ENCODE results near the gene CCDC148. TPM values are rescaled to one million over a fixed set of nuclear protein-coding genes. Genes with fewer than 3 reads are reported as not detected.
"Not testable (repeated sequence)": the region's sequence is repeated elsewhere in the genome, so short reads cannot be mapped to it uniquely, and the experiment has no call there.

The CCDC148 gene
- total RNA-seq, 1 donor from 2014 or later, result not detected

DNA sequence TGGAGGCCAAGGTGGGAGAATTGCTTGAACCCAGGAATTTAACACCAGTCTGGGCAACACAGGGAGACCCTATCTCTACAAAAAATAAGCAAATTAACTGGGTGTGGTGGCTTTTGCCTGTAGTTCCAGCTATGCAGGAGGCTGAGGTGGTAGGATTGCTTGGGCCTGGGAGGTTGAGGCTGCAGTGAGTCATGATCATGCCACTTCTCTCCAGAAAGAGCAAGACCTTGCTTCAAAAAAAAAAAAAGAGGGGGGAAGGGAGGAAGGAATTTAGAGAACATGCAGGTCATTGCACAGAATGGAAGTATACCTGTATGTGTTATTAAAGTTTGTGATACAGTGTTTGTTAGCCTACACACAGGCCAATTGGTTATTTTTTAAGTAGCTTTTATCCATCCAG lies 26.0 kb upstream of the CCDC148 start:
- TF ChIP-seq, protein P1, sequence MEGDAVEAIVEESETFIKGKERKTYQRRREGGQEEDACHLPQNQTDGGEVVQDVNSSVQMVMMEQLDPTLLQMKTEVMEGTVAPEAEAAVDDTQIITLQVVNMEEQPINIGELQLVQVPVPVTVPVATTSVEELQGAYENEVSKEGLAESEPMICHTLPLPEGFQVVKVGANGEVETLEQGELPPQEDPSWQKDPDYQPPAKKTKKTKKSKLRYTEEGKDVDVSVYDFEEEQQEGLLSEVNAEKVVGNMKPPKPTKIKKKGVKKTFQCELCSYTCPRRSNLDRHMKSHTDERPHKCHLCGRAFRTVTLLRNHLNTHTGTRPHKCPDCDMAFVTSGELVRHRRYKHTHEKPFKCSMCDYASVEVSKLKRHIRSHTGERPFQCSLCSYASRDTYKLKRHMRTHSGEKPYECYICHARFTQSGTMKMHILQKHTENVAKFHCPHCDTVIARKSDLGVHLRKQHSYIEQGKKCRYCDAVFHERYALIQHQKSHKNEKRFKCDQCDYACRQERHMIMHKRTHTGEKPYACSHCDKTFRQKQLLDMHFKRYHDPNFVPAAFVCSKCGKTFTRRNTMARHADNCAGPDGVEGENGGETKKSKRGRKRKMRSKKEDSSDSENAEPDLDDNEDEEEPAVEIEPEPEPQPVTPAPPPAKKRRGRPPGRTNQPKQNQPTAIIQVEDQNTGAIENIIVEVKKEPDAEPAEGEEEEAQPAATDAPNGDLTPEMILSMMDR (IDR thresholded peaks at IDR 0.05), result no peak
- no peak overlapping the region for H3K27ac Mint-ChIP-seq

DNA sequence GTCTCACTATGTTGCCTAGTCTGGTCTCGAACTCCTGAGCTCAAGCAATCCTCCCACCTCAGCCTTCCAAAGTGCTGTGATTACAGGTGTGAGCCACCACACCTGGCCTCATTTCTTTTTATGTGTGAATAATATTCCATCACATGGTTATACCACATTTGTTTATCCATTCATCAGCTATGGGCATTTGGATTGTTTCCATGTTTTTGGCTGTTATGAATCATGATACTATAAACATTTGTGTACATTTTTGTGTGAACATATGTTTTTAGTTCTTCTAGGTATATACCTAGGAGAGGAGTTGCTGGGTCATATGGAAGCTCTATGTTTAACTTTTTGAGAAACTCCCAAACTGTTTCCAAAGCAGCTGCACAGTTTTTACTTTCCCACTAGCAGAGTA lies 24.6 kb upstream of the CCDC148 start:
- POLR2A ChIA-PET, result no interaction called here
- H3K36me3 Mint-ChIP-seq (ENCODE audit: low read depth), result no peaks in the 10 kb centered on the region
- H3K27ac Mint-ChIP-seq, result no peak overlapping the region
- no peak for ATAC-seq (ENCODE audit: low read depth)
- no peaks in the 10 kb centered on the region for H3K27me3 Mint-ChIP-seq
- no peak for DNase-seq
- H3K4me1 Mint-ChIP-seq, result peaks cover 3% of the 10 kb centered on the region
- CTCF ChIA-PET, result no interaction called here
- no peak overlapping the region for H3K4me3 Mint-ChIP-seq
- TF ChIP-seq, protein P1 (IDR thresholded peaks at IDR 0.05), result no peak
- intact Hi-C loops (cut with micrococcal nuclease), result no loop called here
- H3K9me3 Mint-ChIP-seq, result no peaks in the 10 kb centered on the region

More for the DNA sequence above, 26.0 kb upstream of the CCDC148 start:
- ATAC-seq (ENCODE audit: low read depth), result no peak
- H3K4me3 Mint-ChIP-seq, result no peak overlapping the region
- H3K36me3 Mint-ChIP-seq (ENCODE audit: low read depth), result no peaks in the 10 kb centered on the region
- no peaks in the 10 kb centered on the region for H3K9me3 Mint-ChIP-seq
- no peaks in the 10 kb centered on the region for H3K4me1 Mint-ChIP-seq
- CTCF ChIA-PET, result no interaction called here
- intact Hi-C loops (cut with micrococcal nuclease), result no loop called here
- no peaks in the 10 kb centered on the region for H3K27me3 Mint-ChIP-seq
- POLR2A ChIA-PET, result no interaction called here
- no peak for DNase-seq

DNA sequence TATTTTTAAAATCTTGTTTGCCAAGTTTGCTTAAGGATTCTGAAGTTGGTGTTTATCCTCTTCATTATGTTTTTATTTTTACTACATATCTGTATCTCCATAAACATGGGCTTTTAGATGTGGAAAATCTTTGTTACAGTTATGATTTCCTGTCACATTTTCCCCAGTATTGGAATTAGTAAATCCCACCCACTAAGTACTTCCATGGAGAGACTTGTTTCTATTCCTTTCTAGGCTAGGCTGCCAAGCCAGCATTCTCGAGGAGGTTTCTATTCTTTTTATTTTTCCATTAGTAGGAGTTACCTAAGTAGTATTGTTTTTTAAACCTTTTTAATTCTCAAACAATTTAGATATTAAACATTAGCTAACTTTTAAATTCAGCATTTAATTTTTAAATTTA lies 22.3 kb upstream of the CCDC148 start:
- ATAC-seq (ENCODE audit: low read depth) (no peak), DNase-seq (no peak)
- CTCF ChIA-PET, result no interaction called here
- no peaks in the 10 kb centered on the region for H3K9me3 Mint-ChIP-seq
- H3K36me3 Mint-ChIP-seq (ENCODE audit: low read depth), result no peaks in the 10 kb centered on the region
- TF ChIP-seq, protein P1 (IDR thresholded peaks at IDR 0.05), result no peak
- POLR2A ChIA-PET, result no interaction called here
- H3K4me1 Mint-ChIP-seq, result peaks cover 3% of the 10 kb centered on the region
- no peak overlapping the region for H3K4me3 Mint-ChIP-seq
- H3K27ac Mint-ChIP-seq, result no peak overlapping the region
- H3K27me3 Mint-ChIP-seq, result no peaks in the 10 kb centered on the region
- intact Hi-C loops (cut with micrococcal nuclease), result no loop called here

DNA sequence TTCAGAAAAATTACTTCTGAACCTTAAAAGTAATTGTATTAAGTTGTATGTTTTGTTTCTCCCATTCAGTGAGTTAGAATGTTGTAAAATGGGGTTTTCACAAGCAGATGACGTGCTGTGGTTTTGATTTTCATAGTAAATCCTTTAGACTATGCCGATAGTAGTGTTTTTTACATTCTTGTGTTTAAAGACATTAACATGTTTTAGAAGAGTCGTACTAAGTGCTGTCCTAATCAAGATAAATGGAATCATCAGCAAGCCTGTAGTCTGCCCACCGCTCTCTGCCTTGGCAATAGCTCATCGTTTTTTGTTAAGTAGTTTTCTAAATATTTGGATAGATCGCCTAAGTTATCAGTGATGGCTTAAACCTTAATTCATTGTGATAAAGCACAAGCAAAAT lies 21.7 kb upstream of the CCDC148 start:
- no peaks in the 10 kb centered on the region for H3K9me3 Mint-ChIP-seq
- peaks cover 3% of the 10 kb centered on the region for H3K4me1 Mint-ChIP-seq
- no peaks in the 10 kb centered on the region for H3K36me3 Mint-ChIP-seq (ENCODE audit: low read depth)
- H3K27ac Mint-ChIP-seq, result no peak overlapping the region
- ChIA-PET CTCF (no interaction called here), POLR2A (no interaction called here)
- no peak for ATAC-seq (ENCODE audit: low read depth)
- DNase-seq, result no peak
- H3K27me3 Mint-ChIP-seq, result no peaks in the 10 kb centered on the region
- intact Hi-C loops (cut with micrococcal nuclease), result no loop called here
- TF ChIP-seq, protein P1 (IDR thresholded peaks at IDR 0.05), result no peak
- no peak overlapping the region for H3K4me3 Mint-ChIP-seq

DNA sequence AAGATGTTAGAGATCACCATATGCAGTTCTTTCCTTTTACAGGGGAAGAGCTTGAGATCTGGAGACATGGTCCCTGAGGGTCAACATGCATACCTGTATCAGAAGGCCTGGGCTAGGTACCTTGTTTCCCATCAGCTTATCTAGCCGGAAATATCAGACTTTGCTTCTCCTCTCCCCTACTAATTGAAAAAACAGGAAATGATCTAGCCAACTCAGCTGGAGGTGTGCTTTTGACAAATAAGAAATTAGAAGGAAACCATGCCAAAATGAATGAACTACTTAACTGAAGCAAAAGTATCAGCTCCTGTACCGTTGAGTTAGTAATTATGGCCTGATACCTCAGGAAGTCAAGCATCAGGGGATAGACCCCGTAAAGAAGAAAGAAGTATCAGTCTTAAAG lies 20.6 kb upstream of the CCDC148 start:
- peaks cover 3% of the 10 kb centered on the region for H3K4me1 Mint-ChIP-seq
- H3K4me3 Mint-ChIP-seq, result no peak overlapping the region
- peaks cover 2% of the 10 kb centered on the region for H3K9me3 Mint-ChIP-seq
- H3K27ac Mint-ChIP-seq, result no peak overlapping the region
- TF ChIP-seq, protein P1 (IDR thresholded peaks at IDR 0.05), result no peak
- intact Hi-C loops (cut with micrococcal nuclease), result no loop called here
- POLR2A ChIA-PET, result no interaction called here
- CTCF ChIA-PET, result no interaction called here
- no peaks in the 10 kb centered on the region for H3K36me3 Mint-ChIP-seq (ENCODE audit: low read depth)
- DNase-seq (no peak), ATAC-seq (ENCODE audit: low read depth) (no peak)
- H3K27me3 Mint-ChIP-seq, result no peaks in the 10 kb centered on the region

DNA sequence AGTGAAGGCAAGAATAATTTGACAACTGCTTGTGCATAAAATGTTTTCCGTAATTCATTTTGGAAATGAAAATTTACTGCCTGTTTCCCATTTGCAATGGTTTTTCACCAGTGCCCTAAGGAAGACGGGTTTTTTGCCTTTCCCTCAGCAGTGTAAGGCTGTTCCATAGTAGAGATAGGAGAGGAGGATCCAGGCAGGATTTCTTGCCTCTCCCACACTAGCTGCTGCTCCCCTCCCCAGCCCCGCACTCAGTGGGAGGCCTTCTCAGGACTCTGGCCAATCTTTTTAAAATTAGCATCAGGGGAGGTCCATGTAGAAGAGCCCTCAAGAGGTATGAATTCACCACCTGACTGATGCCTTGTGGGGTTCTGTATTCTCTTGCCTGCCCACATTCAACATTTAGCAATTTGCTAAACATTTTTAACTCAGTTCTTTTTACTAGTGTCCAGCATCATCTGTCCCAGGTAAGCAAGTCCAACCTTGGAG lies 18.0 kb upstream of the CCDC148 start:
- ATAC-seq (ENCODE audit: low read depth); POLR2A ChIA-PET; H3K9me3 Mint-ChIP-seq; H3K27ac Mint-ChIP-seq; H3K36me3 Mint-ChIP-seq (ENCODE audit: low read depth); DNase-seq; H3K4me1 Mint-ChIP-seq; CTCF ChIA-PET; H3K4me3 Mint-ChIP-seq; H3K27me3 Mint-ChIP-seq; intact Hi-C loops (cut with micrococcal nuclease): not testable (repeated sequence)
